SK-N-SH (cell line): ENCODE results near the gene NDUFB4. TPM values are rescaled to one million over a fixed set of nuclear protein-coding genes. Genes with fewer than 3 reads are reported as not detected.

Source experiments
- CTCF ChIA-PET: fragments of 300-600, 350-600 bp; formaldehyde crosslinking; extraction: SDS; loops from one replicate; lab custom pipeline; 2021; lab: Yijun Ruan, JAX
- POLR2A ChIA-PET: fragments of 350-600 bp; sonication (Branson Sonifier 250); formaldehyde crosslinking; extraction: SDS; loops from one replicate; lab custom pipeline; 2020; ENCODE audit warnings: antibody characterized with exemption, inconsistent platforms; lab: Yijun Ruan, JAX
- DNase-seq: peaks from one replicate; pipeline ENCODE4 v3.0.0; 2012
- H2AFZ ChIP-seq: fragments of 200-600 bp; sonication (generic); 2 replicates; pipeline ENCODE4 v1.8.1; 2016; ENCODE audit warnings: antibody characterized with exemption, mild to moderate bottlenecking, low read depth
- H3F3A ChIP-seq: fragments of 200-600 bp; sonication (generic); replicated peaks from 2 replicates; pipeline ENCODE3; 2016; ENCODE audit warnings: antibody characterized with exemption, mild to moderate bottlenecking; ENCODE audit not compliant: insufficient read depth
- H3K27ac ChIP-seq, 2 experiments: fragments of 200-500 bp in 1 of 2; fragments of 200-600 bp in 1 of 2; sonication (Bioruptor generic) in 1 of 2; sonication (generic), shearing (Covaris generic) in 1 of 2; 2 replicates each; pipeline versions ENCODE4 v1.5.1 to v1.6.1; 2014 to 2016; ENCODE audit warnings: low read depth in 2 of 2, inconsistent platforms in 1 of 2, low read length in 1 of 2, mild to moderate bottlenecking in 1 of 2, mixed read lengths in 1 of 2
- H3K27me3 ChIP-seq: fragments of 200-600 bp; sonication (generic), shearing (Covaris generic); 2 replicates; pipeline ENCODE4 v1.6.1; 2016; ENCODE audit warnings: mixed run types; ENCODE audit not compliant: insufficient read depth
- H3K36me3 ChIP-seq, 2 experiments: fragments of 200-500 bp in 1 of 2; fragments of 200-600 bp in 1 of 2; sonication (Bioruptor generic) in 1 of 2; sonication (generic) in 1 of 2; replicated peaks in 1 of 2; 2 replicates each; pipeline versions ENCODE3 to v1.5.1; 2014 to 2016; ENCODE audit warnings: low read length in 1 of 2, mild to moderate bottlenecking in 1 of 2; ENCODE audit not compliant: insufficient read depth in 2 of 2, control insufficient read depth in 1 of 2
- H3K4me1 ChIP-seq, 2 experiments: fragments of 200-500 bp in 1 of 2; fragments of 200-600 bp in 1 of 2; sonication (Bioruptor generic) in 1 of 2; sonication (generic), shearing (Covaris generic) in 1 of 2; 2 replicates each; pipeline versions ENCODE4 v1.5.1 to v1.6.1; 2014 to 2016; ENCODE audit warnings: low read depth in 1 of 2, low read length in 1 of 2, mixed run types in 1 of 2; ENCODE audit not compliant: insufficient read depth in 2 of 2, control insufficient read depth in 1 of 2
- H3K4me2 ChIP-seq: fragments of 200-600 bp; sonication (generic), shearing (Covaris generic); 2 replicates; pipeline ENCODE4 v1.6.1; 2017; ENCODE audit warnings: mixed run types
- H3K4me3 ChIP-seq, 2 experiments: fragments of 200-500 bp in 1 of 2; fragments of 200-600 bp in 1 of 2; sonication (Bioruptor generic) in 1 of 2; sonication (generic), shearing (Covaris generic) in 1 of 2; 2 replicates each; pipeline versions ENCODE4 v1.5.1 to v1.8.1; 2014 to 2016; ENCODE audit warnings: low read depth in 2 of 2, inconsistent platforms in 1 of 2, low read length in 1 of 2, mild to moderate bottlenecking in 1 of 2, mixed read lengths in 1 of 2, moderate library complexity in 1 of 2
- H3K79me2 ChIP-seq: fragments of 200-600 bp; sonication (generic); 2 replicates; pipeline ENCODE4 v1.8.1; 2017; ENCODE audit warnings: mild to moderate bottlenecking; ENCODE audit not compliant: insufficient read depth
- H3K9ac ChIP-seq: fragments of 200-600 bp; sonication (generic); 2 replicates; pipeline ENCODE4 v1.6.1; 2017; ENCODE audit warnings: mixed run types
- H3K9me2 ChIP-seq: fragments of 200-600 bp; sonication (generic); 2 replicates; pipeline ENCODE4 v1.6.1; 2017; ENCODE audit warnings: mixed run types
- H3K9me3 ChIP-seq: fragments of 200-600 bp; sonication (generic); 2 replicates; pipeline ENCODE4 v1.6.1; 2017; ENCODE audit warnings: mixed run types, mild to moderate bottlenecking, moderate library complexity
- H4K20me1 ChIP-seq: fragments of 200-600 bp; sonication (generic); 2 replicates; pipeline ENCODE4 v1.6.1; 2017; ENCODE audit warnings: mild to moderate bottlenecking, mixed run types; ENCODE audit not compliant: insufficient read depth
- CHD2 ChIP-seq: fragments of 150-350 bp; IDR thresholded peaks from 2 replicates; pipeline ENCODE4 v1.6.1; 2018; ENCODE audit warnings: low read length; ENCODE audit not compliant: partially characterized antibody
- CTCF ChIP-seq: fragments of 200-600 bp; sonication (generic); IDR thresholded peaks from 2 replicates; pipeline ENCODE4 v1.6.1; 2017; ENCODE audit warnings: antibody characterized with exemption, mild to moderate bottlenecking, moderate library complexity
- ELF1 ChIP-seq: IDR thresholded peaks from 2 replicates; pipeline ENCODE4 v1.4.0; 2012
- EP300 ChIP-seq, 2 experiments: IDR thresholded peaks; 2 replicates each; pipeline versions ENCODE4 v1.4.0 to v1.6.1; 2012; ENCODE audit warnings: borderline replicate concordance in 1 of 2, low read depth in 1 of 2, low read length in 1 of 2
- EZH2phosphoT487 ChIP-seq: fragments of 200-600 bp; sonication (generic); IDR thresholded peaks from 2 replicates; pipeline ENCODE4 v1.6.1; 2017; ENCODE audit warnings: low read depth, mixed run types, mild to moderate bottlenecking, antibody characterized with exemption, moderate library complexity, borderline replicate concordance
- FOSL2 ChIP-seq: IDR thresholded peaks from 2 replicates; pipeline ENCODE4 v1.4.0; 2012; ENCODE audit warnings: low read depth, mild to moderate bottlenecking, moderate library complexity, borderline replicate concordance
- FOXJ3 ChIP-seq: sonication (generic); formaldehyde crosslinking; IDR thresholded peaks from 2 replicates; pipeline ENCODE4 v1.5.1; 2020; ENCODE audit warnings: mild to moderate bottlenecking, missing genetic modification reagents
- FOXM1 ChIP-seq: IDR thresholded peaks from 2 replicates; pipeline ENCODE4 v1.4.0; 2012; ENCODE audit warnings: low read depth, mild to moderate bottlenecking
- GABPA ChIP-seq: IDR thresholded peaks from 2 replicates; pipeline ENCODE4 v1.4.0; 2012; ENCODE audit warnings: low read depth, mild to moderate bottlenecking
- GATA2 ChIP-seq: sonication (generic); formaldehyde crosslinking; IDR thresholded peaks from 2 replicates; pipeline ENCODE4 v1.5.0; 2020; ENCODE audit warnings: mild to moderate bottlenecking, missing genetic modification reagents
- JUND ChIP-seq: IDR thresholded peaks from 2 replicates; pipeline ENCODE4 v1.4.0; 2012
- NFIC ChIP-seq: IDR thresholded peaks from 2 replicates; pipeline ENCODE4 v1.4.0; 2012; ENCODE audit warnings: borderline replicate concordance
- NRF1 ChIP-seq: IDR thresholded peaks from 2 replicates; pipeline ENCODE4 v1.6.1; 2012; ENCODE audit warnings: low read depth, mild to moderate bottlenecking, low read length
- PBX3 ChIP-seq: IDR thresholded peaks from 2 replicates; pipeline ENCODE4; 2012
- RAD21 ChIP-seq: IDR thresholded peaks from 2 replicates; pipeline ENCODE4 v1.6.1; 2012; ENCODE audit warnings: mild to moderate bottlenecking, low read length
- RCOR1 ChIP-seq: fragments of 150-350 bp; IDR thresholded peaks from 2 replicates; pipeline ENCODE4 v1.6.1; 2017; ENCODE audit warnings: antibody characterized with exemption, low read length
- RFX5 ChIP-seq: IDR thresholded peaks from 2 replicates; pipeline ENCODE4 v1.6.1; 2012; ENCODE audit warnings: mild to moderate bottlenecking, improper control_type of control experiment, low read length
- RXRA ChIP-seq: IDR thresholded peaks from 2 replicates; pipeline ENCODE4 v1.4.0; 2012; ENCODE audit warnings: low read depth, mild to moderate bottlenecking, borderline replicate concordance
- SIN3A ChIP-seq: IDR thresholded peaks from 2 replicates; pipeline ENCODE4 v1.6.1; 2012; ENCODE audit warnings: low read depth, mild to moderate bottlenecking, low read length, moderate library complexity, borderline replicate concordance
- SMC3 ChIP-seq: IDR thresholded peaks from 2 replicates; pipeline ENCODE4 v1.6.1; 2012; ENCODE audit warnings: low read depth, low read length, improper control_type of control experiment
- TCF12 ChIP-seq: IDR thresholded peaks from 2 replicates; pipeline ENCODE4 v1.4.0; 2012
- USF2 ChIP-seq: fragments of 150-350 bp; IDR thresholded peaks from 2 replicates; pipeline ENCODE4 v1.6.1; 2017; ENCODE audit warnings: antibody characterized with exemption, low read length, low read depth, borderline replicate concordance
- YY1 ChIP-seq: IDR thresholded peaks from 2 replicates; pipeline ENCODE4 v1.4.0; 2012; ENCODE audit warnings: low read depth, mild to moderate bottlenecking
- WGBS: methylation state at CpG from one replicate; pipeline ENCODE4 v1.1.6; 2017; ENCODE audit warnings: low lambda C conversion rate; 5-methylcytosine and 5-hydroxymethylcytosine counted together
- polyA plus RNA-seq, 3 experiments: library from polyadenylated mRNA; depleted of rRNA; stranded (reverse); fragments of >200 nt; gene quantifications; 2 replicates each; pipeline ENCODE4 v1.2.3, GENCODE V29; 2012
- TF ChIP-seq, protein P1 (sequence below): fragments of 150-350 bp; IDR thresholded peaks from 2 replicates; pipeline ENCODE4 v1.6.1; 2016; ENCODE audit warnings: mild to moderate bottlenecking, low read depth, low read length
- TF ChIP-seq, protein P2 (sequence below): IDR thresholded peaks from 2 replicates; pipeline ENCODE4 v1.6.1; 2012; ENCODE audit warnings: mild to moderate bottlenecking, low read depth, low read length, moderate library complexity

The NDUFB4 gene
- polyA plus RNA-seq, 1 of the 3 experiments (the other 2 are of a cell fraction), result 332 TPM

GRCh38 chr3:120561251-120562045 is 34.7 kb upstream of the NDUFB4 start:
- peaks cover 20 to 22% of the 10 kb centered on the region in 2 experiments for H3K4me1 ChIP-seq
- peak; percentile 65 for DNase-seq
- H3K4me2 ChIP-seq, result peak overlapping the region; percentile 88
- H3K4me3 ChIP-seq, result peak overlapping the region in 1 of 2 experiments; percentile 61; a peak in 1 of 4 replicates
- ChIA-PET CTCF (interaction anchor here (0.6 to 13.1 kb wide), 41 partner anchors 10 to 968 kb away, joined by 3 to 277 read pairs (median 3); no protein-coding TSS in a partner anchor), POLR2A (interaction anchor here (1.0 kb wide), 1 partner anchor 234 kb away, joined by 3 read pairs; no protein-coding TSS in a partner anchor)
- no peaks in the 10 kb centered on the region for H3K27me3 ChIP-seq
- peak overlapping the region; percentile 69; the same call in 1 of the 2 replicates for H2AFZ ChIP-seq
- no peaks in the 10 kb centered on the region for H3K9me3 ChIP-seq
- no peaks in the 10 kb centered on the region for H3K9me2 ChIP-seq
- no peaks in the 10 kb centered on the region for H3K36me3 ChIP-seq
- no peaks in the 10 kb centered on the region for H4K20me1 ChIP-seq
- H3K79me2 ChIP-seq, result no peaks in the 10 kb centered on the region
- H3K9ac ChIP-seq, result 0 out of 2 replicates have a peak overlapping the region, but pooled peaks have one; percentile 13
- 13% methylated on average over 10 of the region's 10 CpGs for WGBS
- H3F3A ChIP-seq, result peaks cover 30% of the 10 kb centered on the region
- peak overlapping the region; percentile 64 to 94 for H3K27ac ChIP-seq
- TF ChIP-seq CHD2 (no peak), SMC3 (peak; percentile 83), USF2 (no peak), YY1 (no peak), PBX3 (0 out of 2 replicates have a peak, but pooled peaks have one; percentile 11), FOSL2 (no peak), FOXJ3 (CRISPR knock-in tag) (no peak), ELF1 (no peak), FOXM1 (no peak), EZH2phosphoT487 (no peak), CTCF (peak; percentile 98), NFIC (no peak), RAD21 (peak; percentile 92), RCOR1 (no peak), EP300 (IDR thresholded peaks at IDR 0.05; ENCODE audit: borderline replicate concordance in 1 of 2, low read depth in 1 of 2, low read length in 1 of 2) (0 out of 4 replicates have a peak, but pooled peaks of 1 of the 2 experiments have one; percentile 3), RFX5 (no peak), JUND (no peak), TCF12 (peak; percentile 67), NRF1 (peak; percentile 4; the same call in 1 of the 2 replicates), SIN3A (no peak), GABPA (no peak), RXRA (peak; percentile 19; the same call in 1 of the 2 replicates), GATA2 (CRISPR knock-in tag) (no peak)
- TF ChIP-seq, protein P1, sequence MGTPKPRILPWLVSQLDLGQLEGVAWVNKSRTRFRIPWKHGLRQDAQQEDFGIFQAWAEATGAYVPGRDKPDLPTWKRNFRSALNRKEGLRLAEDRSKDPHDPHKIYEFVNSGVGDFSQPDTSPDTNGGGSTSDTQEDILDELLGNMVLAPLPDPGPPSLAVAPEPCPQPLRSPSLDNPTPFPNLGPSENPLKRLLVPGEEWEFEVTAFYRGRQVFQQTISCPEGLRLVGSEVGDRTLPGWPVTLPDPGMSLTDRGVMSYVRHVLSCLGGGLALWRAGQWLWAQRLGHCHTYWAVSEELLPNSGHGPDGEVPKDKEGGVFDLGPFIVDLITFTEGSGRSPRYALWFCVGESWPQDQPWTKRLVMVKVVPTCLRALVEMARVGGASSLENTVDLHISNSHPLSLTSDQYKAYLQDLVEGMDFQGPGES, result no peak
- TF ChIP-seq, protein P2, sequence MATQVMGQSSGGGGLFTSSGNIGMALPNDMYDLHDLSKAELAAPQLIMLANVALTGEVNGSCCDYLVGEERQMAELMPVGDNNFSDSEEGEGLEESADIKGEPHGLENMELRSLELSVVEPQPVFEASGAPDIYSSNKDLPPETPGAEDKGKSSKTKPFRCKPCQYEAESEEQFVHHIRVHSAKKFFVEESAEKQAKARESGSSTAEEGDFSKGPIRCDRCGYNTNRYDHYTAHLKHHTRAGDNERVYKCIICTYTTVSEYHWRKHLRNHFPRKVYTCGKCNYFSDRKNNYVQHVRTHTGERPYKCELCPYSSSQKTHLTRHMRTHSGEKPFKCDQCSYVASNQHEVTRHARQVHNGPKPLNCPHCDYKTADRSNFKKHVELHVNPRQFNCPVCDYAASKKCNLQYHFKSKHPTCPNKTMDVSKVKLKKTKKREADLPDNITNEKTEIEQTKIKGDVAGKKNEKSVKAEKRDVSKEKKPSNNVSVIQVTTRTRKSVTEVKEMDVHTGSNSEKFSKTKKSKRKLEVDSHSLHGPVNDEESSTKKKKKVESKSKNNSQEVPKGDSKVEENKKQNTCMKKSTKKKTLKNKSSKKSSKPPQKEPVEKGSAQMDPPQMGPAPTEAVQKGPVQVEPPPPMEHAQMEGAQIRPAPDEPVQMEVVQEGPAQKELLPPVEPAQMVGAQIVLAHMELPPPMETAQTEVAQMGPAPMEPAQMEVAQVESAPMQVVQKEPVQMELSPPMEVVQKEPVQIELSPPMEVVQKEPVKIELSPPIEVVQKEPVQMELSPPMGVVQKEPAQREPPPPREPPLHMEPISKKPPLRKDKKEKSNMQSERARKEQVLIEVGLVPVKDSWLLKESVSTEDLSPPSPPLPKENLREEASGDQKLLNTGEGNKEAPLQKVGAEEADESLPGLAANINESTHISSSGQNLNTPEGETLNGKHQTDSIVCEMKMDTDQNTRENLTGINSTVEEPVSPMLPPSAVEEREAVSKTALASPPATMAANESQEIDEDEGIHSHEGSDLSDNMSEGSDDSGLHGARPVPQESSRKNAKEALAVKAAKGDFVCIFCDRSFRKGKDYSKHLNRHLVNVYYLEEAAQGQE, result no peak
